ENCODE data around the gene EWSR1. TPM values are rescaled to one million over a fixed set of nuclear protein-coding genes. Genes with fewer than 3 reads are reported as not detected.

Gene EWSR1
- total and polyA plus RNA-seq, 2 donors (not counting 1 experiment from before 2014, with no cell fraction given), result 281 to 295 TPM

DNA sequence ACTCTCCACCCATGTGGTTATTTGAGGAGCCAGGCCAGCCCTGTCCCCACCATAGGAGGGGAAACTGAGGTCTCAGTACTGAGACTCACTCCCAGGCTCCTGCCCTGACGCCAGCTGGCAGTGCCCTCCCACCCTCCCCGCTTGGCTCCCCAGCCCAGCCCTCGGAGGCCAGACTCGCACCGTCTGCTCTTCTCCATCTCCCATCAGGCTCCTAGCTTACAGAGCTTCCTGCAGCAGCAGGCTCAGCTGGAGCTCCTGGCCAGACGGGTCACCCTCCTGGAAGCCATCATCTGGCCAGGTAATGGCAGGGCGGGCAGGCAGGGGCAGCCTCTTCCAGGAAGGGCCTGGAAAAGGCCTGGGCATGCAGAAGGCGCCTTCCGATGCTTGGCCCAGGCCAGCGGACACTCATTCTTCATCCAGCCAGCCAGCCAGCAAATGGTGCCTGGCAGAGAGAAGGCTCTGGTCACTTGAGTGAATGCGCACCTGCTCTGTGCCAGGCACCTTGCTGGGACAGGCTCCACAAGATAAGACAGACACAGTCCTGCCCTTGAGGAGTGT, 12.9 kb upstream of the EWSR1 start:
- ChIA-PET POLR2A (interaction anchor here (0.6 kb wide), 1 partner anchor 712 kb away, joined by 3 read pairs; no protein-coding TSS in a partner anchor), CTCF (interaction anchor here (5.1 kb wide), 1 partner anchor 10 kb away, joined by 13 read pairs; no protein-coding TSS in a partner anchor)
- Mint-ChIP-seq H3K4me3 (no peak overlapping the region), H3K4me1 (peaks cover 2% of the 10 kb centered on the region), H3K27me3 (peaks cover 5% of the 10 kb centered on the region), H3K9me3 (ENCODE audit: insufficient read depth) (no peaks in the 10 kb centered on the region), H3K27ac (no peak overlapping the region)
- H3K9ac ChIP-seq (ENCODE audit: low read length), result no peak overlapping the region
- no peak for DNase-seq
- no peaks in the 10 kb centered on the region for H3K9me3 ChIP-seq (ENCODE audit: control extremely low read depth in 1 of 3, control insufficient read depth in 2 of 3, insufficient read depth in 1 of 3, low read length in 2 of 3)
- H3K4me2 ChIP-seq (replicated peaks; ENCODE audit: low read depth, low read length, poor library complexity, severe bottlenecking), result no peak overlapping the region
- no peaks in the 10 kb centered on the region for H3K4me1 ChIP-seq (ENCODE audit: control insufficient read depth in 2 of 2, insufficient read depth in 2 of 2, low read length in 2 of 2)
- TF ChIP-seq, protein P1, sequence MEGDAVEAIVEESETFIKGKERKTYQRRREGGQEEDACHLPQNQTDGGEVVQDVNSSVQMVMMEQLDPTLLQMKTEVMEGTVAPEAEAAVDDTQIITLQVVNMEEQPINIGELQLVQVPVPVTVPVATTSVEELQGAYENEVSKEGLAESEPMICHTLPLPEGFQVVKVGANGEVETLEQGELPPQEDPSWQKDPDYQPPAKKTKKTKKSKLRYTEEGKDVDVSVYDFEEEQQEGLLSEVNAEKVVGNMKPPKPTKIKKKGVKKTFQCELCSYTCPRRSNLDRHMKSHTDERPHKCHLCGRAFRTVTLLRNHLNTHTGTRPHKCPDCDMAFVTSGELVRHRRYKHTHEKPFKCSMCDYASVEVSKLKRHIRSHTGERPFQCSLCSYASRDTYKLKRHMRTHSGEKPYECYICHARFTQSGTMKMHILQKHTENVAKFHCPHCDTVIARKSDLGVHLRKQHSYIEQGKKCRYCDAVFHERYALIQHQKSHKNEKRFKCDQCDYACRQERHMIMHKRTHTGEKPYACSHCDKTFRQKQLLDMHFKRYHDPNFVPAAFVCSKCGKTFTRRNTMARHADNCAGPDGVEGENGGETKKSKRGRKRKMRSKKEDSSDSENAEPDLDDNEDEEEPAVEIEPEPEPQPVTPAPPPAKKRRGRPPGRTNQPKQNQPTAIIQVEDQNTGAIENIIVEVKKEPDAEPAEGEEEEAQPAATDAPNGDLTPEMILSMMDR (IDR thresholded peaks at IDR 0.05), result no peak
- TF ChIP-seq EZH2 (IDR thresholded peaks at IDR 0.05; ENCODE audit: borderline replicate concordance, insufficient read depth, low read depth, low read length, poor library complexity, severe bottlenecking), result no peak
- no peak overlapping the region for H2AFZ ChIP-seq (ENCODE audit: insufficient read depth, low read depth, low read length, poor library complexity, severe bottlenecking)
- H4K20me1 ChIP-seq (ENCODE audit: control insufficient read depth, insufficient read depth, low read length, poor library complexity, severe bottlenecking), result no peaks in the 10 kb centered on the region
- 96% methylated on average over 11 of the region's 11 CpGs for WGBS (ENCODE audit: insufficient coverage)
- ATAC-seq (ENCODE audit: low read depth), result no peak
- H3K36me3 ChIP-seq (replicated peaks in 1 of 2; ENCODE audit: control extremely low read depth in 1 of 2, control insufficient read depth in 1 of 2, extremely low read depth in 1 of 2, insufficient read depth in 2 of 2, low read length in 1 of 2), result no peaks in the 10 kb centered on the region
- intact Hi-C loops (cut with micrococcal nuclease), result no loop called here
- no peaks in the 10 kb centered on the region for H3K79me2 ChIP-seq (ENCODE audit: control insufficient read depth, insufficient read depth, low read length)
- no peak overlapping the region for H3K27ac ChIP-seq (ENCODE audit: low read length in 2 of 2)
- no peak overlapping the region for H3K4me3 ChIP-seq (ENCODE audit: control extremely low read depth in 1 of 5, extremely low read depth in 1 of 5, insufficient read depth in 1 of 5, low read depth in 2 of 5, low read length in 4 of 5)
- H3K27me3 ChIP-seq (replicated peaks in 1 of 4; ENCODE audit: control extremely low read depth in 1 of 4, control insufficient read depth in 3 of 4, insufficient read depth in 4 of 4, low read length in 3 of 4), result peaks cover 0 to 12% (median 0%) of the 10 kb centered on the region in 4 experiments

DNA sequence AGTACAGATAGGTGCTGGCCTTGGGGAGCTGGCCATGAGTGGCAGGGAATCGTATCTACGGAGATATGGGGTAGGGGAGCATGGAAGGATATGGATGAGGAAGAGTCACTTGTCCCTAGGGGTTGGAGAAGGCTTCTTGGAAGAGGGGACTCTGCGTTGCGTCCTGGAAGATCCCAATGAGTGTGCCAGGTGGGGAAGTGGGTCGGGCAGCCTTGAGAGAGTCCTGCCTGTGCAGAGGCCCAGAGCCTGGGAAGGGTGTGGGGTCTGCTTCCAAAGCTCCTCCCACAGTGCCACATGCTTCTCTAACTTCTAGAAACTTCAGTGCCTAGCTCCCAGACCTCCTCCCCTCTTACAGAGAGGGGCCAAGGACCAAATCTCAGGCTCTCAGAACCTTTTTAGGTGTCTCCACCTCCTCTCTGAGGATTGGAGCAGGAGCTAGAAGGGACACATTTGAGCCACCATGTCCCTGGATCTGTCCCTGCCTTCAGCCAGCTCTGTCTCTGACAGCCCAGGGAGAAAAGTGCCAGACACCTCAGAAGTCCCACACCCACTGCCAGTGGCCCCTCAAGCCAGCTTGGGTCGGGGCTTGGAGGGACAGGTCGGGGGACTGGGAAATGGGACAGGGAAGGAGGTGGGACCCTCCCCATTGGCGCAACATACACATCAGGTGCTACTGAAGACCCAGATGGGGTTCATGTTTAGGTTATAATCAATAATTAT, 11.3 kb upstream of the EWSR1 start:
- Histone ChIP-seq H3K36me3 (replicated peaks in 1 of 2; ENCODE audit: control extremely low read depth in 1 of 2, control insufficient read depth in 1 of 2, extremely low read depth in 1 of 2, insufficient read depth in 2 of 2, low read length in 1 of 2) (no peaks in the 10 kb centered on the region), H3K4me1 (ENCODE audit: control insufficient read depth in 2 of 2, insufficient read depth in 2 of 2, low read length in 2 of 2) (no peaks in the 10 kb centered on the region), H3K4me2 (replicated peaks; ENCODE audit: low read depth, low read length, poor library complexity, severe bottlenecking) (no peak overlapping the region), H2AFZ (ENCODE audit: insufficient read depth, low read depth, low read length, poor library complexity, severe bottlenecking) (no peak overlapping the region), H4K20me1 (ENCODE audit: control insufficient read depth, insufficient read depth, low read length, poor library complexity, severe bottlenecking) (no peaks in the 10 kb centered on the region), H3K79me2 (ENCODE audit: control insufficient read depth, insufficient read depth, low read length) (no peaks in the 10 kb centered on the region), H3K9me3 (ENCODE audit: control extremely low read depth in 1 of 3, control insufficient read depth in 2 of 3, insufficient read depth in 1 of 3, low read length in 2 of 3) (no peaks in the 10 kb centered on the region), H3K27ac (ENCODE audit: low read length in 2 of 2) (no peak overlapping the region), H3K27me3 (replicated peaks in 1 of 4; ENCODE audit: control extremely low read depth in 1 of 4, control insufficient read depth in 3 of 4, insufficient read depth in 4 of 4, low read length in 3 of 4) (peaks cover 0 to 9% (median 0%) of the 10 kb centered on the region in 4 experiments), H3K9ac (ENCODE audit: low read length) (no peak overlapping the region), H3K4me3 (ENCODE audit: control extremely low read depth in 1 of 5, extremely low read depth in 1 of 5, insufficient read depth in 1 of 5, low read depth in 2 of 5, low read length in 4 of 5) (no peak overlapping the region)
- ChIA-PET POLR2A (no interaction called here), CTCF (interaction anchor here (5.1 kb wide), 1 partner anchor 11 kb away, joined by 13 read pairs; no protein-coding TSS in a partner anchor)
- ATAC-seq (ENCODE audit: low read depth) (no peak), DNase-seq (no peak)
- Mint-ChIP-seq H3K4me1 (peaks cover 2% of the 10 kb centered on the region), H3K9me3 (ENCODE audit: insufficient read depth) (no peaks in the 10 kb centered on the region), H3K27ac (no peak overlapping the region), H3K27me3 (peaks cover 5% of the 10 kb centered on the region), H3K4me3 (no peak overlapping the region)
- intact Hi-C loops (cut with micrococcal nuclease), result no loop called here
- 98% methylated on average over 4 of the region's 8 CpGs for WGBS (ENCODE audit: insufficient coverage)
- no peak for TF ChIP-seq EZH2 (IDR thresholded peaks at IDR 0.05; ENCODE audit: borderline replicate concordance, insufficient read depth, low read depth, low read length, poor library complexity, severe bottlenecking)
- TF ChIP-seq, protein P1 (IDR thresholded peaks at IDR 0.05), result no peak

Measured in B cell (primary cell).